Fibroblast of lung (primary cell): Measurements from ENCODE around the gene YIF1A.

ENCODE experiments used
- CTCF ChIP-seq, 2 donors: IDR thresholded peaks in 1 of 2; conservative IDR thresholded peaks in 1 of 2; 1 replicate in 1 of 2; 2 replicates in 1 of 2; pipeline ENCODE4 v1.5.1; 2011 to 2012; ENCODE audit warnings: low read length in 2 of 2, control low read depth in 1 of 2, inconsistent platforms in 1 of 2, low read depth in 1 of 2, mild to moderate bottlenecking in 1 of 2
- EZH2 ChIP-seq: IDR thresholded peaks from 2 replicates; pipeline ENCODE4 v1.5.1; 2012; ENCODE audit warnings: low read length, control low read depth, mild to moderate bottlenecking; ENCODE audit errors: missing control alignments

- no peak for TF ChIP-seq CTCF (conservative IDR thresholded peaks at IDR 0.05 in 1 of 2, IDR thresholded peaks at IDR 0.05 in 1 of 2; ENCODE audit: low read depth in 1 of 2, low read length in 2 of 2)
- TF ChIP-seq EZH2 = no peak
Observed at GRCh38 chr11:66289548-66290329, 796 bp upstream of the YIF1A start.
